ENCODE results near the gene PTPRD.

The PTPRD gene

DNA sequence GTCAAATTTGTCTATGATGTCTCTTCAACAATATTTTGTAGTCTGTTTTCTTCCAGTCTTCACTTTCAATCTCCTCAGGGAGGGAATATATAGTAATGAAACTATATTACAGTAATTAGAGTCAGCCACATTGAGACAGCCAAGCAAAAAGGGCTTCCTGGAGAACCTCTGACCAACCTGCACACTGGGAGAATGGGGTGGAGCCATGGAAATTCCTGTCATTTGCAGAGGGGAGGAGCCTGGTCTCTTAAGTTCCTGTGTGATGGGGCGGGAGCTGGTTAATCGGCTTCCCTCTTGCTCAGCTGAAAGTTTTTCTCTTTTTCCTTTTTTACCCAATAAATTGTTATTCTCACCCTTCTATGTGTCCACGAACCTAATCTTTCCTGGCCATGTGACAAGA, 1220.0 kb downstream of the PTPRD start:
- DNase-seq (ENCODE audit: low spot score) = no peak
- TF ChIP-seq, protein P1, sequence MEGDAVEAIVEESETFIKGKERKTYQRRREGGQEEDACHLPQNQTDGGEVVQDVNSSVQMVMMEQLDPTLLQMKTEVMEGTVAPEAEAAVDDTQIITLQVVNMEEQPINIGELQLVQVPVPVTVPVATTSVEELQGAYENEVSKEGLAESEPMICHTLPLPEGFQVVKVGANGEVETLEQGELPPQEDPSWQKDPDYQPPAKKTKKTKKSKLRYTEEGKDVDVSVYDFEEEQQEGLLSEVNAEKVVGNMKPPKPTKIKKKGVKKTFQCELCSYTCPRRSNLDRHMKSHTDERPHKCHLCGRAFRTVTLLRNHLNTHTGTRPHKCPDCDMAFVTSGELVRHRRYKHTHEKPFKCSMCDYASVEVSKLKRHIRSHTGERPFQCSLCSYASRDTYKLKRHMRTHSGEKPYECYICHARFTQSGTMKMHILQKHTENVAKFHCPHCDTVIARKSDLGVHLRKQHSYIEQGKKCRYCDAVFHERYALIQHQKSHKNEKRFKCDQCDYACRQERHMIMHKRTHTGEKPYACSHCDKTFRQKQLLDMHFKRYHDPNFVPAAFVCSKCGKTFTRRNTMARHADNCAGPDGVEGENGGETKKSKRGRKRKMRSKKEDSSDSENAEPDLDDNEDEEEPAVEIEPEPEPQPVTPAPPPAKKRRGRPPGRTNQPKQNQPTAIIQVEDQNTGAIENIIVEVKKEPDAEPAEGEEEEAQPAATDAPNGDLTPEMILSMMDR (IDR thresholded peaks at IDR 0.05; ENCODE audit: extremely low read depth, missing control alignments) = no peak

DNA sequence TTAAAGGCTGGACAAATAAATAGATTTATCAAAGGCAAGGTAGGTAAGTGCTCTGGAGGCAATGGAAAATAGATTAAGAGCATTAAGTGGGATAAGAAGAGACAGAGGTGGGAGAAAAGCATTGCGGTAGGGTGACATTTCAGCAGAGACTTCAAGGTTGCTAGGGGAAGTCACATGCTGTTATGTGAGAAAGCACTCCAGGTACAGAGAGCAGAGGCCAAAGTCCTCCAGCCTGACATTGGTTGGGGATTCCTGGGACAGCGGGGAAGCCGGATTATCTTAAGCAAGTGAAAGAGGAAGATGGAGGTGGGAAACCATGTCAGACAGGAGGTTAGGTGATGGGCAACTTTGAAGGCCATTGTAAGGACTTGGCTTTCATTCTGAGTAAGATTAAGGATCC, 1222.9 kb downstream of the PTPRD start:
- DNase-seq (ENCODE audit: low spot score) = no peak
- TF ChIP-seq, protein P1 (IDR thresholded peaks at IDR 0.05; ENCODE audit: extremely low read depth, missing control alignments) = no peak

DNA sequence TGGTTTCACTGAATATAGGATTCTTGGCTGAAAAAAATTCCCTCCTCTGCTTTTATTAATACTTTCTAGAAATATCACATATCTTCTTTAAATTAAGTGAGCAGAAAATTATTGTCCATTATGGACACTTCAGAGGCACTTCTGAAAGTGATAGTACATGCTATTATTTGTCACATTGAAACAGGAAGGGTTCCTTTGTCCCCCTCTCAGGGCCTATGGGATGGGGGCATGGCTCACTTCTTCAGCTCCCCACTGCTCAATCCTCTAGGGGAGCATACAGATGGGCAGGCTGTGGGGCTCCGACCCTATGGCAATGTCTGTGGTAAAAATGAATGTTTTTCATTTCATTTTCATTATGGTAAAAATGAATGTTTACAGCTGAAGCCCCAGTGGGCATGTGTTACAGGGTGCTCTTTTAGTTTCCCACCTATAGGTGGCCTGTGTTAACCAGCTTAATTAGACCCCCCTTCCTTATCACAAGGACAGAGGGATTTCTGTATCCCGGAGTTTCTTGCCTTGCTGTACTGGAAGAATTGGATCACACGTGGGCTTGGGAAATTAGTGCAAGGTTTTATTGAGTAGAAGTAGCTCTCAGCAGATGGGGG, 1225.2 kb downstream of the PTPRD start:
- DNase-seq (ENCODE audit: low spot score) = no peak
- TF ChIP-seq, protein P1 (IDR thresholded peaks at IDR 0.05; ENCODE audit: extremely low read depth, missing control alignments) = no peak

DNA sequence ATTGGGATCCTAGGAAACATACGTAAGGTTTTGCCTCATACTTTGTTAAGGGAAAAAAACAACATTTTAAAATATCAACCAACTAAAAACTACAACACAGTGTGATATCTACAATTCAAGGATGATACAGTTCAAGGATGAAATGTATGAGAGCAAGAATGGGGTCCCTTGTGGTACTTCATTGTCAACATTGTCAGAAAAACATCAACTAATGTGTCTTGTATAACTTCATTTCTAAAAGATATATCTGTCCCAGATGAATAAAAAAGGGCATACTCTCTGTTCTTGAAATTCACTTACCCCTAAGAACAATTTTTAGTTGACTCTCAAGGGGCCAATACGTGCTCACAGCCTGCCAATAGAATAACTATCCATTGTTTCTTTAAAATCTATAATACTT, 1250.5 kb downstream of the PTPRD start:
- no peak for DNase-seq (ENCODE audit: low spot score)
- TF ChIP-seq, protein P1 (IDR thresholded peaks at IDR 0.05; ENCODE audit: extremely low read depth, missing control alignments) = no peak

DNA sequence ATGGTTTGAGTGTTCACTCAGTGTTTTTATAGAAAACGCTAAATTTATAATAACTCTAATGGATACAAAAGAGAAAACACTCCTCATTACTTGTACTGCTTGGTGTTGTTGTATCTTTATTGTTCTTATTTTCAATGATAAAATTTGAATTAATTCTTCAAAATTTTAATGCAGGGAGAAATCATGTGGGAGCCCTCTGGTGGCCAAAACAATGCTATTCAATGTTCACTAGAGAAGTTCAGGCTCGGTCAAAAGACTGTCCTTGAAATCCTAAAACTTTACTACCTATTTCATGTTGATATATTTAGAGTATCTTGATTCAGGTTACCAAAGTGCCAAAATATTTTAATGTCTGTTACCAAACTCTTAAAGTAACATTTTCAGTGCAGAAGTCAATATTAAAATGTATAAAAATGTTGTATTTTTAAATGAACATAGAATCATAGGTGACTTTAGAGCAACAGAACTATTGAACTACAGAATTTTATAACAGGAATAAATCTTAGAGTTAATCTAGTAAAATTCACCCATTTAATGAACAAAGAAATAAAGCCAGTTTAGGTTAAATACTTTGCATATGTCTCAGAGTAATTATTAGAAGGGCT, 1259.8 kb downstream of the PTPRD start:
- DNase-seq (ENCODE audit: low spot score) = no peak
- TF ChIP-seq, protein P1 (IDR thresholded peaks at IDR 0.05; ENCODE audit: extremely low read depth, missing control alignments) = peak; percentile 27

DNA sequence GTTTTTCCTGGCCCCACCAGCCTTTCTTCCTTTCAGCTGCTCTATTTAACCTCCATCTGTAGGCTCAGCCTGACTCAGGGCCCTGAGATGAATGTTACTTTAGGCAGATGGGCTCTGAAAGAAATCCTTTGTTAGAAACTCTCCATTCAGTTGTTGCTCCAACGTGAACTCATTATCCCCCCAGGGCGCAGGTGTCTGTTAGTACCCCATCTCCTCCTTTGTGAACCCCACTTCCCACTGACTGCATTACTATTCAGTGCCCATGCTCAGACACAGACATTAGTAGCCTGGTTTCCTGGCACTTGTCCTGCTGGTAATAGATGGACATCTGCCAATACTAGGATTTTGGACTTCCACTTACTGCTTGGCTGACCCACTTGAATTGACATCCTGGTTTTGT, 1271.6 kb downstream of the PTPRD start:
- TF ChIP-seq, protein P1 (IDR thresholded peaks at IDR 0.05; ENCODE audit: extremely low read depth, missing control alignments) = no peak
- DNase-seq (ENCODE audit: low spot score) = no peak

DNA sequence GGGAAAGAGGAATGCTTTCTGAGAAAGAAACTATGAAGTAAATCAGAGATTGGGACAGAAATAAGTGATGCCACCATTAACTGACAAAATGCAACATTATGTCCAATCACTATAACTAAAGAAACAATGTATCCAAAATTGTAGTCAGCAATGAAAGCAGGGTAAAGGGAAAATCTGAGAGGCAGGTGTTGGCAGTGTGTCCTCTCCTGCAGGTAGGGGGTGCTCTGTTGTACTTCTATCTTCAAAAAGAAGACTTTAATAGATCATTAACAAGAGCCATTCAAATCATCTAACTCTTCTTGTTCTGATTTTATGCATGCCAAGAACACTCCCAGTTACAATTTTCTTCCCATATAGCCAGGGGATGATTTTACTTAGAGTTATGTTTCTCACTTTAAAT, 1275.7 kb downstream of the PTPRD start:
- no peak for DNase-seq (ENCODE audit: low spot score)
- TF ChIP-seq, protein P1 (IDR thresholded peaks at IDR 0.05; ENCODE audit: extremely low read depth, missing control alignments) = no peak

All from GM20000 (cell line).